ENCODE measurements around the gene XXYLT1. TPM values are rescaled to one million over a fixed set of nuclear protein-coding genes. Genes with fewer than 3 reads are reported as not detected.
A peak's percentile ranks its signal among the peaks of the same experiment; 100 is the strongest.
"Not testable (repeated sequence)": the region's sequence is repeated elsewhere in the genome, so short reads cannot be mapped to it uniquely, and the experiment has no call there.

The XXYLT1 gene
- total RNA-seq, 1 donor from 2014 or later, result 41.1 TPM

DNA sequence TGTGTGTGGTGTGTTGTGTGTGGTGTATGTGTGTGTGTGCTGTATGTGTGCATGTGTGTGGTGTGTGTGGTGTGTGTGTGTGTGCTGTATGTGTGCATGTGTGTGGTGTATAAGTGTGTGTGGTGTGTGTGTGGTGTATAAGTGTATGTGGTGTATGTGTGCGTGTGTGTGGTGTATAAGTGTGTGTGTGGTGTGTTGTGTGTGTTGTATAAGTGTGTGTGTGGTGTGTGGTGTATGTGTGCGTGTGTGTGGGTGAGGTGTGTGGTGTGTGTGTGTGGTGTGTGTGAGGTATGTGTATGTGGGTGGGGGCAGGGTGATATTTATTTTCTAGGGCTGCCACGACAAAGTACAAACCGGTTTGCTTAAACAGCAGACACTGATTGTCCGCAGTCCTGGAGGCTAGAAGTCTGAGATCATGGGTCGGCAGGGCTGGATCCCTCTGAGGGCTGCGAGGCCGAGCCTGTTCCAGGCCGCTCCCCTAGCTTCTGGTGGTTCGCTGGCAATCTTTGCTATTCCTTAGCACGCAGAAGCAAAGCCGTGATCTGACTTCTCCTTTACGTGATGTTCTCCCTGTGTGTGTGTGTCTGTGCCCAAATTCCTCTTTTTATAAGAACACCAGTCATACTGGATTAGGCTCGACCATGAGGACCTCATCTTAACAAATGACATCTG, 160.2 kb downstream of the XXYLT1 start:
- H3K36me3 Mint-ChIP-seq (ENCODE audit: low read depth), result no peaks in the 10 kb centered on the region
- DNase-seq (ENCODE audit: low read depth, low spot score), result no peak
- H3K4me1 Mint-ChIP-seq, result peaks cover 13% of the 10 kb centered on the region
- H3K4me3 Mint-ChIP-seq, result no peak overlapping the region
- no peak overlapping the region for H3K27ac Mint-ChIP-seq (ENCODE audit: unreplicated experiment)
- TF ChIP-seq, protein P1, sequence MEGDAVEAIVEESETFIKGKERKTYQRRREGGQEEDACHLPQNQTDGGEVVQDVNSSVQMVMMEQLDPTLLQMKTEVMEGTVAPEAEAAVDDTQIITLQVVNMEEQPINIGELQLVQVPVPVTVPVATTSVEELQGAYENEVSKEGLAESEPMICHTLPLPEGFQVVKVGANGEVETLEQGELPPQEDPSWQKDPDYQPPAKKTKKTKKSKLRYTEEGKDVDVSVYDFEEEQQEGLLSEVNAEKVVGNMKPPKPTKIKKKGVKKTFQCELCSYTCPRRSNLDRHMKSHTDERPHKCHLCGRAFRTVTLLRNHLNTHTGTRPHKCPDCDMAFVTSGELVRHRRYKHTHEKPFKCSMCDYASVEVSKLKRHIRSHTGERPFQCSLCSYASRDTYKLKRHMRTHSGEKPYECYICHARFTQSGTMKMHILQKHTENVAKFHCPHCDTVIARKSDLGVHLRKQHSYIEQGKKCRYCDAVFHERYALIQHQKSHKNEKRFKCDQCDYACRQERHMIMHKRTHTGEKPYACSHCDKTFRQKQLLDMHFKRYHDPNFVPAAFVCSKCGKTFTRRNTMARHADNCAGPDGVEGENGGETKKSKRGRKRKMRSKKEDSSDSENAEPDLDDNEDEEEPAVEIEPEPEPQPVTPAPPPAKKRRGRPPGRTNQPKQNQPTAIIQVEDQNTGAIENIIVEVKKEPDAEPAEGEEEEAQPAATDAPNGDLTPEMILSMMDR (conservative IDR thresholded peaks at IDR 0.05), result no peak
- H3K27me3 Mint-ChIP-seq (ENCODE audit: low read depth), result no peaks in the 10 kb centered on the region
- no peaks in the 10 kb centered on the region for H3K9me3 Mint-ChIP-seq

DNA sequence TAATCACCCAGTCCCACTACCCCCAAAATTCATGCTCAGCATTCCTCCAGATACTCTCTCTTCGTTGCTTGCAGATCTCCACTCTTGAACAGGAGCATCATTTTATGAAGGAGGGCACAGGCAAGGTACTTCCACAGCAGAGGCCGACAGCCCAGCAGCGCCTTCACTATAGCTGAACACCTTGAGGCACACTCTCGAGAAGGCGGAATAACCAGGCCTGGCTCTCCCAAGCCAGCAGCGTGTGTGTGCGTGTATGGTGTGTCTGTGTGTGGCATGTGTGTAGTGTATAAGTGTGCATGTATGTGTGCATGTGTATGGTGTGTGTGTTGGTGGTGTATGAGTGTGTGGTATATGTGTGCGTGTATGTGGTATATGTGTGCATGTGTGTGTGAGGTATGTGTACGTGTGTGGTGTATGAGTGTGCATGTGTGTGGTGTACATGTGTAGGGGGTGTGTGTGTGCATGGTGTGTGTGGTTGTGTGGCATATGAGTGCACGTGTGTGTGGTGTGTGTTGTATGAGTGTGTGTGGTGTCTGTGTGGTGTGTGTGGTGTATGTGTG, 161.8 kb downstream of the XXYLT1 start:
- Mint-ChIP-seq H3K4me3 (no peak overlapping the region), H3K4me1 (peaks cover 18% of the 10 kb centered on the region), H3K36me3 (ENCODE audit: low read depth) (no peaks in the 10 kb centered on the region), H3K9me3 (no peaks in the 10 kb centered on the region), H3K27ac (ENCODE audit: unreplicated experiment) (no peak overlapping the region), H3K27me3 (ENCODE audit: low read depth) (no peaks in the 10 kb centered on the region)
- no peak for DNase-seq (ENCODE audit: low read depth, low spot score)
- TF ChIP-seq, protein P1 (conservative IDR thresholded peaks at IDR 0.05), result no peak

DNA sequence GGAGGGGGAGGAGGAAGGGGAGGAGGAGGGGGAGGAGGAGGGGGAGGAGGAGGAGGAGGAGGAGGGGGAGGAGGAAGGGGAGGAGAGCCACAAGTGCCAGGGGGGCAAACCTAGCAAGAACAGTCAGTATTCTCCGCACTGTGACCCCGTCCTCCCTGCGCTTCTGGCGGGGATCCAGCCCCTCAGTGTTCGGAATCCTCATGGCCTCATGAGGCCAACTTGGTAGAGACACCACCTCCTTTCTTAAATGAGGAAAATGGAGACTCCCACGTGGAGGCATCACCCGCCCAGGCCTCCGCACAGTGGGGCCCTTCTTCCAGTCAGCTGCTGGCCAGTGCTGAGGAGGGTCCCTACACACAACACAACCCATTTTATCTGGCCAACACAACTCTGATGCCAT, 163.4 kb downstream of the XXYLT1 start:
- TF ChIP-seq, protein P1 (conservative IDR thresholded peaks at IDR 0.05), result no peak
- Mint-ChIP-seq H3K27ac (ENCODE audit: unreplicated experiment) (no peak overlapping the region), H3K9me3 (no peaks in the 10 kb centered on the region), H3K4me3 (peak overlapping the region; percentile 12), H3K27me3 (ENCODE audit: low read depth) (no peaks in the 10 kb centered on the region), H3K36me3 (ENCODE audit: low read depth) (no peaks in the 10 kb centered on the region), H3K4me1 (peaks cover 27% of the 10 kb centered on the region)
- no peak for DNase-seq (ENCODE audit: low read depth, low spot score)

DNA sequence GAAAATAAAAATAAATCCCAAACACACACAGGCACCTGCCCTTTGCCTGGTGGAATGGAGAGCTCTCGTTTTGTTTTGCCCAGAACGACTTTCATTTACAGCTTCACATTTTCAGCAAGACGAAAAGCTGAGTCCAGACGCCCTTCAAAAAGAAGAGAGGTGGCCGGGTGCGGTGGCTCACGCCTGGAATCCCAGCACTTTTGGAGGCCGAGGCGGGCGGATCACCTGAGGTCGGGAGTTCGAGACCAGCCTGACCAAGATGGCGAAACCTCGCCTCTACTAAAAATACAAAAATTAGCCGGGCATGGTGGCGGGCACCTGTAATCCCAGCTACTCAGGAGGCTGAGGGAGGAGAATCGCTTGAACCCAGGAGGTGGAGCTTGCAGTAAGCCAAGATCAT, 163.9 kb downstream of the XXYLT1 start:
- not testable (repeated sequence) for H3K27ac Mint-ChIP-seq (ENCODE audit: unreplicated experiment); H3K4me3 Mint-ChIP-seq; H3K9me3 Mint-ChIP-seq; H3K36me3 Mint-ChIP-seq (ENCODE audit: low read depth); DNase-seq (ENCODE audit: low read depth, low spot score); H3K27me3 Mint-ChIP-seq (ENCODE audit: low read depth)
- H3K4me1 Mint-ChIP-seq, result peaks cover 27% of the 10 kb centered on the region

DNA sequence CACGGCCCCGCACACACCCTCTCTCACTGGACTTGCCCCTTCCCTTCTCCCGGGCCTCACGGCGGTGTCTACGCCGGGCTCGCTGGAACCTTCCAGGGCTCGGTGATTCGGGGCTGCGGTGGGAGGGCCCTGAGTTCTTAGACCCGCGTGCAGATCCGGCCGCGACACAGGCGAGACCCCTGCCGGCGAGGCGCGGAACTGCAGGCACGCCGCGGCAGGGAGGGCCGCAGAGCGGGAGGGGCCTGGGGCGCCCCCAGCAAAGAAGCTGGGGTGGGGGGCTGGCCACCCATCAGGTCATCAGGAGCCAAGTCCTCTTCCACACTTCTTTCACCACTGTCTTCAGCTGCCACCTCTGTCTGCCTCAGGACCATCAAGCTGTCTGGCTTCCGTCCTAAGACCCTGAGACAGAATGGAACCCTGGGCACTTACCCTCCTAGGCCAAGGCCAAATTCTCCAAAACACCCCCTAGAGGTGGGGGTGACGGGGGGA, 164.5 kb downstream of the XXYLT1 start:
- peaks cover 27% of the 10 kb centered on the region for H3K4me1 Mint-ChIP-seq
- H3K4me3 Mint-ChIP-seq, result no peak overlapping the region
- no peaks in the 10 kb centered on the region for H3K9me3 Mint-ChIP-seq
- no peak overlapping the region for H3K27ac Mint-ChIP-seq (ENCODE audit: unreplicated experiment)
- no peaks in the 10 kb centered on the region for H3K27me3 Mint-ChIP-seq (ENCODE audit: low read depth)
- DNase-seq (ENCODE audit: low read depth, low spot score), result peak; percentile 68
- TF ChIP-seq, protein P1 (conservative IDR thresholded peaks at IDR 0.05), result peak; percentile 98
- H3K36me3 Mint-ChIP-seq (ENCODE audit: low read depth), result no peaks in the 10 kb centered on the region

DNA sequence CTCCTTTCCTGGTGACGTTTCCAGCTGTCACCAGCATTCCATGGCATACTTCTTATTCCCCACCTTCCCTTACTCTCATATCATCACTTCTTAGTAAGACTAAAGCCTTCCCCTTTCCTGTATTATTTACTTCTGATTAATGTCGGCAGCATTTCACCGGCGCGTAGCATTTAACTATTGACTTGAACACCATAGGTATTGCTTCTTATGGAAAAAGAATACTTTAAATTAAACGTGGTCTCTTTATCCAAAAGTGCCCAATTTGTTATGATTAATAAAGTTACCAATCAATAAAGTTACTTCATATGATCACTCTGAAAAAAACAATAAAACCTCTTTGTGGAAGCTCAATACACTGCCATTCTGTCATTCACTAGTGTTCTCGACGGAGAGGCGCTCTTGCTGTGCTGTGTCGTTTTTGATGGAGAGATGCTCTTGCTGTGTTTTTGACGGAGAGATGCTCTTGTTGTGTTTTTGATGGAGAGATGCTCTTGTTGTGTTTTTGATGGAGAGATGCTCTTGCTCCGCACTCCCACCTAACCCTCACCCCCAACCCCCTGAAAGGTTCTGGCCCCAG, 165.0 kb downstream of the XXYLT1 start:
- Mint-ChIP-seq H3K9me3 (no peaks in the 10 kb centered on the region), H3K4me3 (no peak overlapping the region), H3K36me3 (ENCODE audit: low read depth) (no peaks in the 10 kb centered on the region), H3K4me1 (peaks cover 27% of the 10 kb centered on the region), H3K27me3 (ENCODE audit: low read depth) (no peaks in the 10 kb centered on the region), H3K27ac (ENCODE audit: unreplicated experiment) (no peak overlapping the region)
- TF ChIP-seq, protein P1 (conservative IDR thresholded peaks at IDR 0.05), result no peak
- no peak for DNase-seq (ENCODE audit: low read depth, low spot score)
